ENCODE results near the gene LARP4. TPM values are rescaled to one million over a fixed set of nuclear protein-coding genes. Genes with fewer than 3 reads are reported as not detected.
"Not testable (repeated sequence)": the region's sequence is repeated elsewhere in the genome, so short reads cannot be mapped to it uniquely, and the experiment has no call there.

LARP4 gene
- total RNA-seq, 1 donor from 2014 or later, result 63.8 TPM

DNA sequence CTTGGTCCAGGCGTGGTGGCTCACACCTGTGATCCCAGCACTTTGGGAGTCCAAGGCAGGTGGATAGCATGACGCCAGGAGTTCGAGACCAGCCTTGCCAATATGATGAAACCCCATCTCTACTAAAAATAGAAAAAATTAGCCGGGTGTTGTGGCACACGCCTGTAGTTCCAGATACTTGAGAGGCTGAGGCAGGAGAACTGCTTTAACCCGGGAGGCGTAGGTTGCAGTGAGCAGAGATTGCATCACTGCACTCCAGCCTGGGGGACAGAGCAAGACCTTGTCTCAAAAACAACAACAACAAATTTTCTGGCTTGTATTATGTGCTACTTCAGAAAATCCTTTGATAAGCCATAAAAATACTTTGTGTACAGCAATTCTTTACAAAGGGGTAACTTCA is 41.1 kb downstream of the LARP4 start:
- H3K79me2 ChIP-seq (ENCODE audit: insufficient read depth, low read length), result no peaks in the 10 kb centered on the region
- no peak overlapping the region for H3K4me3 ChIP-seq (ENCODE audit: insufficient read depth, low read depth, low read length)
- H4K20me1 ChIP-seq (ENCODE audit: insufficient read depth, low read length), result no peaks in the 10 kb centered on the region
- no peaks in the 10 kb centered on the region for H3K4me1 ChIP-seq (ENCODE audit: insufficient read depth, low read length)
- no peak for TF ChIP-seq EZH2 (IDR thresholded peaks at IDR 0.05; ENCODE audit: insufficient read depth, low read length)
- TF ChIP-seq, protein P1, sequence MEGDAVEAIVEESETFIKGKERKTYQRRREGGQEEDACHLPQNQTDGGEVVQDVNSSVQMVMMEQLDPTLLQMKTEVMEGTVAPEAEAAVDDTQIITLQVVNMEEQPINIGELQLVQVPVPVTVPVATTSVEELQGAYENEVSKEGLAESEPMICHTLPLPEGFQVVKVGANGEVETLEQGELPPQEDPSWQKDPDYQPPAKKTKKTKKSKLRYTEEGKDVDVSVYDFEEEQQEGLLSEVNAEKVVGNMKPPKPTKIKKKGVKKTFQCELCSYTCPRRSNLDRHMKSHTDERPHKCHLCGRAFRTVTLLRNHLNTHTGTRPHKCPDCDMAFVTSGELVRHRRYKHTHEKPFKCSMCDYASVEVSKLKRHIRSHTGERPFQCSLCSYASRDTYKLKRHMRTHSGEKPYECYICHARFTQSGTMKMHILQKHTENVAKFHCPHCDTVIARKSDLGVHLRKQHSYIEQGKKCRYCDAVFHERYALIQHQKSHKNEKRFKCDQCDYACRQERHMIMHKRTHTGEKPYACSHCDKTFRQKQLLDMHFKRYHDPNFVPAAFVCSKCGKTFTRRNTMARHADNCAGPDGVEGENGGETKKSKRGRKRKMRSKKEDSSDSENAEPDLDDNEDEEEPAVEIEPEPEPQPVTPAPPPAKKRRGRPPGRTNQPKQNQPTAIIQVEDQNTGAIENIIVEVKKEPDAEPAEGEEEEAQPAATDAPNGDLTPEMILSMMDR (IDR thresholded peaks at IDR 0.05; ENCODE audit: insufficient read depth, low read depth, low read length), result no peak
- H3K36me3 ChIP-seq (ENCODE audit: insufficient read depth, low read length), result peaks cover 53% of the 10 kb centered on the region
- H3K9me3 ChIP-seq (ENCODE audit: insufficient read depth, low read depth, low read length), result no peaks in the 10 kb centered on the region
- no peak for FAIRE-seq
- H3K27ac ChIP-seq (ENCODE audit: low read depth, low read length), result no peak overlapping the region
- no peak overlapping the region for H3K4me2 ChIP-seq (ENCODE audit: low read length)
- H3K27me3 ChIP-seq (ENCODE audit: insufficient read depth, low read length), result no peaks in the 10 kb centered on the region
- no peaks in the 10 kb centered on the region for H3K27me3 Mint-ChIP-seq (ENCODE audit: low read depth, unreplicated experiment)
- no peaks in the 10 kb centered on the region for H3K4me1 Mint-ChIP-seq (ENCODE audit: low read depth, unreplicated experiment)
- peaks cover 10% of the 10 kb centered on the region for H3K36me3 Mint-ChIP-seq (ENCODE audit: low read depth, unreplicated experiment)
- no peaks in the 10 kb centered on the region for H3K9me3 Mint-ChIP-seq (ENCODE audit: unreplicated experiment)
- no peak overlapping the region for H3K27ac Mint-ChIP-seq (ENCODE audit: unreplicated experiment)
- no peak for DNase-seq (ENCODE audit: low read depth)
- H3K4me3 Mint-ChIP-seq (ENCODE audit: unreplicated experiment), result no peak overlapping the region
- no peak overlapping the region for H3K9ac ChIP-seq (ENCODE audit: low read length)
- H2AFZ ChIP-seq (ENCODE audit: low read depth, low read length), result no peak overlapping the region

DNA sequence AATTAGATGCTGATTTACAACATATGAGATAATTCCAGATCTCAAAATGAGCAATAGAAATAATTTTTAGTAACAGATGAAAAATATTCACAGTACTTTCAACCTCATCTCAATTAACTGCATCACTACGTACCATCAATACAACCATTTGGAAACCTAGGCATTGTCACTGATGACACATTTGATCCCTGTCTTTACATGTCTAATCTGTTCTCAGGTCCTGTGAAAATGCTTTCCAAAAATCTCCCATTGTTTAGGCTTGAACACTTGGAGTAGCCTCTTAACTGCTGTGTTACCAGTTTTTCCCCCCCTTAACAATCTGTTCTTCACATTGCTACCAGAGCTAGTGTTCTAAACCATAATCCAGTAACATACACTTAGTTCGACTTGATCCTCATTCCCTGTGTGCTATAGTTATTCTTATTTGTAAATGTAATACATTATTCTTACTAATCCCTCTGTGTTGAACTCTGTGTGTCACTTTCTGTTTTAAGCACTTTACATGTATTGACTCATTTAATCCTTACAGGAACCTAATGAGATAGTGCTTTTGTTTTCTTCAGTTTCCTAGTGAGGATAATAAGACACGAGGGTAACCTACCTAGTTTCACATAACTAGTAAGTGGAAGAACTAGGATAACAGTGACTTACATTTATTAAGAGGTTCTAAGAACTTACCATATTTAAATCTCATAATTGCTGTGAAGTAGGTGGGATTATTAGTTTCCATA is 41.7 kb downstream of the LARP4 start:
- no peaks in the 10 kb centered on the region for H3K9me3 ChIP-seq (ENCODE audit: insufficient read depth, low read depth, low read length)
- H3K4me2 ChIP-seq (ENCODE audit: low read length), result no peak overlapping the region
- TF ChIP-seq EZH2 (IDR thresholded peaks at IDR 0.05; ENCODE audit: insufficient read depth, low read length), result no peak
- TF ChIP-seq, protein P1 (IDR thresholded peaks at IDR 0.05; ENCODE audit: insufficient read depth, low read depth, low read length), result no peak
- no peaks in the 10 kb centered on the region for H3K27me3 ChIP-seq (ENCODE audit: insufficient read depth, low read length)
- no peak overlapping the region for H2AFZ ChIP-seq (ENCODE audit: low read depth, low read length)
- H3K27ac ChIP-seq (ENCODE audit: low read depth, low read length), result no peak overlapping the region
- DNase-seq (ENCODE audit: low read depth), result no peak
- Mint-ChIP-seq H3K4me1 (ENCODE audit: low read depth, unreplicated experiment) (no peaks in the 10 kb centered on the region), H3K27ac (ENCODE audit: unreplicated experiment) (no peak overlapping the region), H3K4me3 (ENCODE audit: unreplicated experiment) (no peak overlapping the region), H3K27me3 (ENCODE audit: low read depth, unreplicated experiment) (no peaks in the 10 kb centered on the region), H3K36me3 (ENCODE audit: low read depth, unreplicated experiment) (peaks cover 10% of the 10 kb centered on the region), H3K9me3 (ENCODE audit: unreplicated experiment) (no peaks in the 10 kb centered on the region)
- H3K4me3 ChIP-seq (ENCODE audit: insufficient read depth, low read depth, low read length), result no peak overlapping the region
- H3K4me1 ChIP-seq (ENCODE audit: insufficient read depth, low read length), result no peaks in the 10 kb centered on the region
- FAIRE-seq, result no peak
- H3K9ac ChIP-seq (ENCODE audit: low read length), result no peak overlapping the region
- H3K79me2 ChIP-seq (ENCODE audit: insufficient read depth, low read length), result no peaks in the 10 kb centered on the region
- no peaks in the 10 kb centered on the region for H4K20me1 ChIP-seq (ENCODE audit: insufficient read depth, low read length)
- H3K36me3 ChIP-seq (ENCODE audit: insufficient read depth, low read length), result peaks cover 51% of the 10 kb centered on the region

DNA sequence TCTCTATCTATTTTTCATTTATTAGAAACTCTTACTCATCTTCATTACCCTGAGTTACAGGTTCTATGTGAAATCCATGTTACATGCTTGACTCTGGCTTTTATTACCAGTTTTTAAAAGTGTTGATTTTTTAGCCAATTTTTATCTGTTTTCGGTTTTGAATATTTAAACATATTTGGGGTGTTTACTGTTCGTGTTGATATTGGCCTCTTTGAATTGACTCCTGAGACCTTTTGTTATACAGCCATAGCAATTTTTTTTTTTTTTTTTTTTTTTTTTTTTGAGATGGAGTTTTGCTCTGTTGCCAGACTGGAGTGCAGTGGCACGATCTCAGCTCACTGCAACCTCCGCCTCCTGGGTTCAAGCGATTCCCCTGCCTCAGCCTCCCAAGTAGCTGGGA is 49.0 kb downstream of the LARP4 start:
- not testable (repeated sequence) for H3K4me3 ChIP-seq (ENCODE audit: insufficient read depth, low read depth, low read length); H3K27ac Mint-ChIP-seq (ENCODE audit: unreplicated experiment); H3K27me3 Mint-ChIP-seq (ENCODE audit: low read depth, unreplicated experiment); H3K4me2 ChIP-seq (ENCODE audit: low read length); H3K79me2 ChIP-seq (ENCODE audit: insufficient read depth, low read length); H3K9me3 ChIP-seq (ENCODE audit: insufficient read depth, low read depth, low read length); H3K9ac ChIP-seq (ENCODE audit: low read length); H3K4me3 Mint-ChIP-seq (ENCODE audit: unreplicated experiment); H3K4me1 ChIP-seq (ENCODE audit: insufficient read depth, low read length); H3K27ac ChIP-seq (ENCODE audit: low read depth, low read length); H2AFZ ChIP-seq (ENCODE audit: low read depth, low read length); DNase-seq (ENCODE audit: low read depth); H4K20me1 ChIP-seq (ENCODE audit: insufficient read depth, low read length); H3K9me3 Mint-ChIP-seq (ENCODE audit: unreplicated experiment); H3K27me3 ChIP-seq (ENCODE audit: insufficient read depth, low read length); H3K4me1 Mint-ChIP-seq (ENCODE audit: low read depth, unreplicated experiment); FAIRE-seq
- H3K36me3 Mint-ChIP-seq (ENCODE audit: low read depth, unreplicated experiment), result peaks cover 16% of the 10 kb centered on the region
- peaks cover 15% of the 10 kb centered on the region for H3K36me3 ChIP-seq (ENCODE audit: insufficient read depth, low read length)

Measured in astrocyte (in vitro differentiated cells and primary cell).